WTC11 (cell line): ENCODE data around the gene TJAP1. TPM values are rescaled to one million over a fixed set of nuclear protein-coding genes. Genes with fewer than 3 reads are reported as not detected.

Experiments
- ATAC-seq: fragments of 200-7000 bp; cut with Tn5 transposase; 2 replicates; pipeline ENCODE4 v1.10.0; 2021; ENCODE audit warnings: mild to moderate bottlenecking, moderate library complexity
- CTCF ChIA-PET: fragments of 300-600 bp; sonication (Branson Sonifier 250); formaldehyde crosslinking; loops from one replicate; lab custom pipeline; 2021; ENCODE audit warnings: antibody characterized with exemption; lab: Charles Lee
- POLR2A ChIA-PET: fragments of 350-600 bp; sonication (Branson Sonifier 250); formaldehyde crosslinking; loops from one replicate; lab custom pipeline; 2021; ENCODE audit warnings: antibody characterized with exemption; lab: Charles Lee
- DNase-seq: peaks from one replicate; pipeline ENCODE4 v3.0.0; 2021; ENCODE audit warnings: low spot score
- H3K27ac Mint-ChIP-seq: 2 replicates; pipeline ENCODE4 v1.8.0; 2021; ENCODE audit warnings: mixed read lengths
- H3K27me3 Mint-ChIP-seq: 2 replicates; pipeline ENCODE4 v1.8.0; 2021; ENCODE audit warnings: low read depth, mild to moderate bottlenecking, moderate library complexity, mixed read lengths
- H3K36me3 Mint-ChIP-seq: 2 replicates; pipeline ENCODE4 v1.8.0; 2021; ENCODE audit warnings: mixed read lengths
- H3K4me1 Mint-ChIP-seq: 2 replicates; pipeline ENCODE4 v1.8.0; 2022; ENCODE audit warnings: mixed read lengths
- H3K4me3 Mint-ChIP-seq: 2 replicates; pipeline ENCODE4 v1.8.0; 2021; ENCODE audit warnings: mild to moderate bottlenecking, moderate library complexity, mixed read lengths
- H3K9me3 Mint-ChIP-seq: 2 replicates; pipeline ENCODE4 v1.8.0; 2021; ENCODE audit warnings: mixed read lengths
- ARID4B ChIP-seq: sonication (generic); formaldehyde crosslinking; IDR thresholded peaks from 2 replicates; pipeline ENCODE4 v1.8.0; 2023; ENCODE audit warnings: missing genetic modification reagents, mild to moderate bottlenecking, borderline replicate concordance
- E2F4 ChIP-seq: sonication (generic); formaldehyde crosslinking; IDR thresholded peaks from 2 replicates; pipeline ENCODE4 v1.8.1; 2022; ENCODE audit warnings: low read depth, mild to moderate bottlenecking, moderate library complexity, missing genetic modification reagents, borderline replicate concordance
- E2F5 ChIP-seq: sonication (generic); formaldehyde crosslinking; IDR thresholded peaks from 2 replicates; pipeline ENCODE4 v1.8.1; 2022; ENCODE audit warnings: mild to moderate bottlenecking, moderate library complexity, missing genetic modification reagents
- ELF4 ChIP-seq: sonication (generic); formaldehyde crosslinking; IDR thresholded peaks from 2 replicates; pipeline ENCODE4 v1.8.1; 2022; ENCODE audit warnings: low read depth, mild to moderate bottlenecking, moderate library complexity, missing genetic modification reagents
- EMX1 ChIP-seq: fragments of 250-450 bp; sonication (Bioruptor Pico); IDR thresholded peaks from 2 replicates; pipeline ENCODE4 v1.8.0; 2021; ENCODE audit warnings: mild to moderate bottlenecking
- FOXP4 ChIP-seq: sonication (generic); formaldehyde crosslinking; IDR thresholded peaks from 2 replicates; pipeline ENCODE4 v1.8.0; 2022; ENCODE audit warnings: mild to moderate bottlenecking, missing genetic modification reagents
- GTF2I ChIP-seq: fragments of 250-450 bp; sonication (Bioruptor Pico); conservative IDR thresholded peaks from 2 replicates; pipeline ENCODE4 v1.4.0; 2021; ENCODE audit warnings: mild to moderate bottlenecking
- HMGA2 ChIP-seq: fragments of 250-450 bp; sonication (Bioruptor Pico); IDR thresholded peaks from 2 replicates; pipeline ENCODE4 v1.4.0; 2021; ENCODE audit warnings: mild to moderate bottlenecking, moderate library complexity
- NR2C2 ChIP-seq: sonication (generic); formaldehyde crosslinking; IDR thresholded peaks from 2 replicates; pipeline ENCODE4 v1.8.0; 2022; ENCODE audit warnings: mild to moderate bottlenecking, missing genetic modification reagents
- TEAD4 ChIP-seq: sonication (generic); formaldehyde crosslinking; IDR thresholded peaks from 2 replicates; pipeline ENCODE4 v1.8.0; 2022; ENCODE audit warnings: mild to moderate bottlenecking, missing genetic modification reagents
- USF1 ChIP-seq: sonication (generic); formaldehyde crosslinking; IDR thresholded peaks from 2 replicates; pipeline ENCODE4 v1.8.0; 2022; ENCODE audit warnings: mild to moderate bottlenecking, missing genetic modification reagents
- ZMAT4 ChIP-seq: fragments of 250-450 bp; sonication (Bioruptor Pico); IDR thresholded peaks from 2 replicates; pipeline ENCODE4 v1.9.0; 2021; ENCODE audit warnings: mild to moderate bottlenecking
- ZNF121 ChIP-seq: sonication (generic); formaldehyde crosslinking; IDR thresholded peaks from 2 replicates; pipeline ENCODE4 v1.8.0; 2023; ENCODE audit warnings: missing genetic modification reagents
- ZNF281 ChIP-seq: sonication (generic); formaldehyde crosslinking; IDR thresholded peaks from 2 replicates; pipeline ENCODE4 v1.8.0; 2023; ENCODE audit warnings: mild to moderate bottlenecking, missing genetic modification reagents
- ZSCAN18 ChIP-seq: fragments of 250-450 bp; sonication (Bioruptor Pico); IDR thresholded peaks from 2 replicates; pipeline ENCODE4 v2.1.2; 2022; ENCODE audit warnings: mild to moderate bottlenecking, moderate library complexity
- total RNA-seq: library from RNA; stranded (reverse); gene quantifications from 3 replicates; pipeline ENCODE4 v1.2.3, GENCODE V29; 2021

TJAP1 gene
- total RNA-seq, 1 experiment from 2014 or later, result 40.4 TPM

- H3K27ac Mint-ChIP-seq, result no peak overlapping the region
- ATAC-seq (no peak), DNase-seq (no peak)
- peaks cover 51% of the 10 kb centered on the region for H3K27me3 Mint-ChIP-seq
- no peak overlapping the region for H3K4me3 Mint-ChIP-seq
- ChIA-PET CTCF (interaction anchor here (5.3 kb wide), 1 partner anchor 36 kb away, joined by 65 read pairs; no protein-coding TSS in a partner anchor), POLR2A (no interaction called here)
- TF ChIP-seq ZNF281 (CRISPR knock-in tag), result no peak
- H3K9me3 Mint-ChIP-seq, result no peaks in the 10 kb centered on the region
- peaks cover 14% of the 10 kb centered on the region for H3K4me1 Mint-ChIP-seq
- no peaks in the 10 kb centered on the region for H3K36me3 Mint-ChIP-seq
These were observed 17.8 kb upstream of the TJAP1 start for GRCh38 chr6:43459535-43459934.

- TF ChIP-seq GTF2I (CRISPR knock-in tag), result no peak
- TF ChIP-seq ARID4B, result no peak
- TF ChIP-seq E2F4, result no peak
- TF ChIP-seq ELF4 (CRISPR knock-in tag), result no peak
- TF ChIP-seq, all 79 proteins: peak for 0
- Mint-ChIP-seq H3K27me3 (peaks cover 46% of the 10 kb centered on the region), H3K27ac (no peak overlapping the region), H3K4me3 (no peak overlapping the region), H3K4me1 (peaks cover 14% of the 10 kb centered on the region), H3K36me3 (no peaks in the 10 kb centered on the region), H3K9me3 (no peaks in the 10 kb centered on the region)
- ChIA-PET CTCF (interaction anchor here (5.3 kb wide), 1 partner anchor 36 kb away, joined by 65 read pairs; no protein-coding TSS in a partner anchor), POLR2A (no interaction called here)
- ATAC-seq (no peak), DNase-seq (no peak)
These were observed 17.3 kb upstream of the TJAP1 start for GRCh38 chr6:43460032-43460431.

GRCh38 chr6:43461936-43462335, 15.4 kb upstream of the TJAP1 start:
- H3K27me3 Mint-ChIP-seq, result peaks cover 31% of the 10 kb centered on the region
- POLR2A ChIA-PET, result no interaction called here
- H3K27ac Mint-ChIP-seq, result peak overlapping the region; percentile 30; the same call in 1 of the 2 replicates
- DNase-seq, result no peak
- no peak overlapping the region for H3K4me3 Mint-ChIP-seq
- H3K9me3 Mint-ChIP-seq, result no peaks in the 10 kb centered on the region
- no peaks in the 10 kb centered on the region for H3K36me3 Mint-ChIP-seq
- CTCF ChIA-PET, result interaction anchor here (1.8 kb wide), 1 partner anchor 45 kb away, joined by 4 read pairs; no protein-coding TSS in a partner anchor
- ATAC-seq, result no peak
- peaks cover 3% of the 10 kb centered on the region for H3K4me1 Mint-ChIP-seq
- TF ChIP-seq ZMAT4 (CRISPR knock-in tag), result no peak
- TF ChIP-seq E2F5 (CRISPR knock-in tag), result no peak
- TF ChIP-seq ZNF121, result no peak
- TF ChIP-seq E2F4, result no peak
- no peak for TF ChIP-seq ELF4 (CRISPR knock-in tag)
- TF ChIP-seq ZSCAN18 (CRISPR knock-in tag), result no peak
- no peak for TF ChIP-seq EMX1 (CRISPR knock-in tag)
- no peak for TF ChIP-seq NR2C2 (CRISPR knock-in tag)
- no peak for TF ChIP-seq TEAD4 (CRISPR knock-in tag)
- no peak for TF ChIP-seq USF1 (CRISPR knock-in tag)
- TF ChIP-seq HMGA2 (CRISPR knock-in tag), result no peak
- TF ChIP-seq FOXP4 (CRISPR knock-in tag), result no peak
